COLO668 (cell line): ENCODE results near the gene SLC16A2.
A peak's percentile ranks its signal among the peaks of the same experiment; 100 is the strongest.

Experiments
- DNase-seq: peaks from one replicate; lab custom pipeline; 2025; ENCODE audit not compliant: unreplicated experiment; lab: John Stamatoyannopoulos, UW

SLC16A2 gene

GRCh38 chrX:74421036-74421739 is at the start of gene SLC16A2:
Gene SLC16A2 (plus strand): TSS chrX:74421493. CDS start chrX:74421638, 145 bp downstream.
- peak; percentile 21 for DNase-seq

GRCh38 chrX:74372272-74372671 is 49.0 kb upstream of the SLC16A2 start:
- no peak for DNase-seq

GRCh38 chrX:74377282-74377681 is 44.0 kb upstream of the SLC16A2 start:
- DNase-seq, result no peak

- peak; percentile 24 for DNase-seq
These were observed 38.7 kb upstream of the SLC16A2 start for GRCh38 chrX:74382613-74383012.

- DNase-seq, result no peak
These were observed 37.7 kb upstream of the SLC16A2 start for GRCh38 chrX:74383611-74384010.

- no peak for DNase-seq
These were observed 32.1 kb upstream of the SLC16A2 start for GRCh38 chrX:74389016-74389722.

- no peak for DNase-seq
These were observed 25.7 kb upstream of the SLC16A2 start for GRCh38 chrX:74395556-74395955.

- DNase-seq, result no peak
These were observed 15.3 kb upstream of the SLC16A2 start for GRCh38 chrX:74405973-74406489.

- DNase-seq, result no peak
These were observed 13.0 kb upstream of the SLC16A2 start for GRCh38 chrX:74408304-74408703.

- DNase-seq, result peak; percentile 14
These were observed 1.5 kb upstream of the SLC16A2 start for GRCh38 chrX:74419864-74420195.

GRCh38 chrX:74420196-74421035 is 877 bp upstream of the SLC16A2 start:
- no peak for DNase-seq

- DNase-seq, result no peak
These were observed 553 bp downstream of the SLC16A2 start for GRCh38 chrX:74421740-74422352.

- peak; percentile 24 for DNase-seq
These were observed 1.4 kb downstream of the SLC16A2 start for GRCh38 chrX:74422576-74423288.

GRCh38 chrX:74423289-74423998 is 2.2 kb downstream of the SLC16A2 start:
- no peak for DNase-seq

GRCh38 chrX:74426071-74426470 is 4.8 kb downstream of the SLC16A2 start:
- no peak for DNase-seq

- no peak for DNase-seq
These were observed 5.3 kb downstream of the SLC16A2 start for GRCh38 chrX:74426615-74427014.

GRCh38 chrX:74431797-74432196 is 10.5 kb downstream of the SLC16A2 start:
- DNase-seq, result no peak

GRCh38 chrX:74434336-74434735 is 13.0 kb downstream of the SLC16A2 start:
- no peak for DNase-seq

GRCh38 chrX:74437530-74437929 is 16.2 kb downstream of the SLC16A2 start:
- no peak for DNase-seq

GRCh38 chrX:74438764-74439163 is 17.5 kb downstream of the SLC16A2 start:
- DNase-seq, result no peak
